Common myeloid progenitor, CD34-positive (primary cell): Measurements from ENCODE around the gene COG5.
"Not testable (repeated sequence)": the region's sequence is repeated elsewhere in the genome, so short reads cannot be mapped to it uniquely, and the experiment has no call there.

ENCODE experiments used
- CTCF ChIA-PET: fragments of 350-600 bp; sonication (Branson Sonifier 250); formaldehyde crosslinking; loops from one replicate; lab custom pipeline; 2021; ENCODE audit warnings: antibody characterized with exemption; lab: Charles Lee
- POLR2A ChIA-PET: fragments of 350-600 bp; sonication (Branson Sonifier 250); formaldehyde crosslinking; loops from one replicate; lab custom pipeline; 2021; ENCODE audit warnings: antibody characterized with exemption; lab: Charles Lee
- DNase-seq, 3 donors: peaks; one replicate each; pipeline versions ENCODE4 v3.0.0 to v3.0.0-alpha.2; 2013
- H3K27ac ChIP-seq, 2 experiments: 1 replicate in 1 of 2; 2 replicates in 1 of 2; pipeline ENCODE4 v1.7.0; 2013; ENCODE audit warnings: inconsistent platforms in 2 of 2, low read length in 2 of 2, mild to moderate bottlenecking in 2 of 2, low read depth in 1 of 2, moderate library complexity in 1 of 2; ENCODE audit not compliant: severe bottlenecking in 2 of 2, insufficient read depth in 1 of 2, poor library complexity in 1 of 2
- H3K27me3 ChIP-seq, 5 experiments: replicated peaks in 2 of 5; 1 replicate in 3 of 5; 2 replicates in 2 of 5; pipeline versions ENCODE4 v1.6.1 to v1.7.0; 2013; ENCODE audit warnings: low read length in 4 of 5, mild to moderate bottlenecking in 2 of 5, moderate library complexity in 2 of 5, inconsistent platforms in 1 of 5; ENCODE audit not compliant: insufficient read depth in 5 of 5, control insufficient read depth in 4 of 5
- H3K36me3 ChIP-seq, 4 experiments: 1 replicate in 2 of 4; 2 replicates in 2 of 4; pipeline versions ENCODE4 v1.6.1 to v1.7.0; 2013; ENCODE audit warnings: low read length in 3 of 4, control low read depth in 1 of 4, mild to moderate bottlenecking in 1 of 4; ENCODE audit not compliant: control insufficient read depth in 4 of 4, insufficient read depth in 4 of 4
- H3K4me1 ChIP-seq, 4 experiments: 1 replicate in 3 of 4; 2 replicates in 1 of 4; pipeline versions ENCODE4 v1.6.1 to v1.7.1; 2013; ENCODE audit warnings: low read length in 3 of 4, mild to moderate bottlenecking in 3 of 4, control low read depth in 1 of 4, inconsistent platforms in 1 of 4, moderate library complexity in 1 of 4; ENCODE audit not compliant: control insufficient read depth in 4 of 4, insufficient read depth in 4 of 4; ENCODE audit errors: control extremely low read depth in 1 of 4
- H3K4me3 ChIP-seq, 7 experiments: 1 replicate in 4 of 7; 2 replicates in 3 of 7; pipeline versions ENCODE4 v1.5.1 to v1.7.0; 2013; ENCODE audit warnings: mild to moderate bottlenecking in 7 of 7, low read length in 6 of 7, moderate library complexity in 6 of 7, inconsistent platforms in 2 of 7, low read depth in 2 of 7, control low read depth in 1 of 7; ENCODE audit not compliant: insufficient read depth in 4 of 7, control insufficient read depth in 1 of 7; ENCODE audit errors: extremely low read depth in 1 of 7
- H3K9me3 ChIP-seq, 5 experiments: 1 replicate in 4 of 5; 2 replicates in 1 of 5; pipeline versions ENCODE4 v1.6.1 to v1.7.1; 2013; ENCODE audit warnings: low read length in 4 of 5, mild to moderate bottlenecking in 2 of 5, inconsistent platforms in 1 of 5, low read depth in 1 of 5, moderate library complexity in 1 of 5; ENCODE audit not compliant: control insufficient read depth in 4 of 5, insufficient read depth in 2 of 5; ENCODE audit errors: control extremely low read depth in 1 of 5
- WGBS: methylation state at CpG from one replicate; pipeline ENCODE4 v1.1.5; 2013; ENCODE audit not compliant: insufficient coverage; 5-methylcytosine and 5-hydroxymethylcytosine counted together

COG5 gene

DNA sequence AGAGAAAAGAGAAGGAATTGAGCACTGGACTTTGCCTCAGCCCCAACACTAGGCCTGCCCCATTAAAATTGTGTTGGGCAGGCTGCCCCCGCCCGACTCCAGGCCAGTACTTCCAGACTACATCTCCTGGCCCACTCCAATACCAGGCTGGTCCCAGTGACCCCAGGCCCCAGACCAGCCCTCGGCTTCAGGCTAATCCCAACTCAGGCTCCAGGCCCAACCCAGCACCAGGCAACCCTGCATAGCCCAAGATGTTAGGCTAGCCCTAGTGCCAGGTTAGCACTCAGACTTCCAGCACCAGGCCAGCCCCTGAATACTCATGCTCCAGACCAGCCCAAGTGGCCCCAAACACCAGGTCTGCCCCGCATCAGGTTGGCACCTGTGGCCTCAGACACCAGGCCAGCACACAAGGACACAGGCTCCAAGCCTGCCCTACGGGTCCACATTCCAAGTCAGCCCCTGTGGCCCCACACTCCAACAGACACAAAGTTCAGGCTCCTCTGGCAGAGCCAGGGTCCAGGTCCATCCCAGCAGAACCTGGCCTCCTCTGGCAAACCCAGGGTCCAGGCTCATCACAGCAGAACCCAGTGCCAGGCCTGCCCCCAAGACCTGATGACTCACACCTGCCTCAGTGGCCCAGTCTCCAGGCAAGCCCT lies 20.3 kb downstream of the COG5 start:
- peaks cover 0 to 22% (median 11%) of the 10 kb centered on the region in 5 experiments for H3K9me3 ChIP-seq
- ChIA-PET POLR2A (no interaction called here), CTCF (no interaction called here)
- H3K4me1 ChIP-seq = no peaks in the 10 kb centered on the region
- peak overlapping the region in 1 of 2 experiments; percentile 14 for H3K27ac ChIP-seq
- no peaks in the 10 kb centered on the region for H3K27me3 ChIP-seq
- H3K36me3 ChIP-seq = peaks cover 29 to 48% (median 32%) of the 10 kb centered on the region in 4 experiments
- no peak for DNase-seq
- H3K4me3 ChIP-seq = no peak overlapping the region
- 86% methylated on average over 5 of the region's 5 CpGs for WGBS

DNA sequence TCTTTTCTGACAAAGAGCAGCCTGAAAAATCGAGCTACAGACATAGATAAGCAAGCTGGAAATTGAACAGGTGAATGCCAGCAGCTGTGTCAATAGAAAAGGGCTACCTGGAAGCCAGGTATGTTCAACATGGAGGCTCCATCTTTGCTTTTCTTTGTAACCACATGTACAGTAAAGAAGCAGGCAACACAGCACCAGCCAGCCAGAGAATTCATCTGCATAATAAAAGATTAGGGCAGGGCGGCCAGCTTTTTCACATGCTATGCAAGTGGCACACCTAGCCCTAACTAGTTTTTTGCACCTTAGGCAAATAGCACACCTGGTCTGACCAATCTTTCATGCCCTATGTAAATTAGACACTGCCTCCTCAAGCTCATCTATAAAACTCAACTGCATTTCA lies 25.7 kb downstream of the COG5 start:
- Histone ChIP-seq H3K36me3 (peaks cover 5 to 15% (median 12%) of the 10 kb centered on the region in 4 experiments), H3K4me1 (no peaks in the 10 kb centered on the region), H3K27ac (no peak overlapping the region), H3K4me3 (no peak overlapping the region), H3K27me3 (no peaks in the 10 kb centered on the region), H3K9me3 (peaks cover 0 to 4% (median 2%) of the 10 kb centered on the region in 5 experiments)
- no peak for DNase-seq
- POLR2A ChIA-PET = no interaction called here
- CTCF ChIA-PET = interaction anchor here (1.1 kb wide), 1 partner anchor 9 kb away, joined by 3 read pairs; no protein-coding TSS in a partner anchor
- WGBS = 80% methylated on average over 1 of the region's 2 CpGs

DNA sequence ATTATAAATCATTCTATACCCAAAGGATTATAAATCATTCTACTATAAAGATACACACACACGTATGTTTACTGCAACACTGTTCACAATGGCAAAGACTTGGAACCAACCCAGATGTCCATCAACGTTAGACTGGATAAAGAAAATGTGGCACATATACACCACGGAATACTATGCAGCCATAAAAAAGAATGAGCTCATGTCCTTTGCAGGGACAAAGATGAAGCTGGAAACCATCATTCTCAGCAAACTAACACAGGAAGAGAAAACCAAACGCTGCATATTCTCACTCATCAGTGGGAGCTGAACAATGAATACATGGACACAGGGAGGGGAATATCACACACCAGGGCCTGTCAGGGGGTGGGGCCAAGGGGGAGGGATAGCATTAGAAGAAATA lies 26.5 kb downstream of the COG5 start:
- H3K36me3 ChIP-seq = peaks cover 4 to 15% (median 8%) of the 10 kb centered on the region in 4 experiments
- H3K4me1 ChIP-seq, POLR2A ChIA-PET, H3K4me3 ChIP-seq, H3K9me3 ChIP-seq, H3K27ac ChIP-seq, CTCF ChIA-PET, H3K27me3 ChIP-seq, DNase-seq: not testable (repeated sequence)
- whole genome bisulfite sequencing = 100% methylated on average over 3 of the region's 4 CpGs

DNA sequence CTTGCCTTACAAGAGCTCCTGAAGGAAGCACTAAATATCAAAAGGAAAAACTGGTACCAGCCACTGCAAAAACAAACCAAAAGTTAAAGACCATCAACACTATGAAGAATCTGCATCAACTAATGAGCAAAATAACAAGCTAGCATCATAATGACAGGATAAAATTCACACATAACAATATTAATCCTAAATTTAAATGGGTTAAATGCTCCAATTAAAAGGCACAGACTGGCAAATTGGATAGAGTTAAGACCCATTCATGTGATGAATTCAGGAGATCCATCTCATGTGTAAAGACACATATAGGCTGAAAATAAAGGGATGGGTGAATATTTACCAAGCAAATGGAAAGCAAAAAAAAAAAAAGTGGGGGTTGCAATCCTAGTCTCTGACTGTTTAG lies 29.6 kb downstream of the COG5 start:
- ChIA-PET CTCF (no interaction called here), POLR2A (interaction anchor here (0.6 kb wide), 1 partner anchor 426 kb away, joined by 3 read pairs; no protein-coding TSS in a partner anchor)
- no peak for DNase-seq
- H3K4me1 ChIP-seq = peaks cover 0 to 3% (median 0%) of the 10 kb centered on the region in 4 experiments
- no peaks in the 10 kb centered on the region for H3K27me3 ChIP-seq
- no peak overlapping the region for H3K4me3 ChIP-seq
- H3K27ac ChIP-seq = no peak overlapping the region
- peaks cover 4 to 15% (median 7%) of the 10 kb centered on the region in 4 experiments for H3K36me3 ChIP-seq
- peaks cover 0 to 4% (median 2%) of the 10 kb centered on the region in 5 experiments for H3K9me3 ChIP-seq

DNA sequence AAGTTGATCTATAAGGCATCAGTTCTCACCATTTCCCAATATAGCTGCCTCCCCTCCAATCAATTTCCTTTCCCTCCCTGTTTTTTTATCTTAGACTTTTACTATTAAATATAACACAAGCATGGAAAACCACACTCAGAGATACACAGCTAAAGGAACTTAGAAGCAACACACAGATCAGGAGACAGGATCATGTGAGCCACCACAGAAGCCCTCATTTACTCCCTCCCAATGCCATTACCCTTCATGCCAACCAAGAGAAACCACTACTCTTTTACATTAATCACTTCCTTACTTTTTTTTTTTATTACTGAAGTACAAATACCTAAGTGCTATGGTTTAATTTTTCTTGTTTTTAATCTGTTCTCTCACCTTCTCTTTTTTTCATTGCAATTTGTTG lies 33.0 kb downstream of the COG5 start:
- DNase-seq = peak; percentile 5 to 78 (median 63)
- H3K27ac ChIP-seq = no peak overlapping the region
- H3K36me3 ChIP-seq = peaks cover 6 to 7% (median 6%) of the 10 kb centered on the region in 4 experiments
- CTCF ChIA-PET = no interaction called here
- H3K27me3 ChIP-seq = no peaks in the 10 kb centered on the region
- H3K9me3 ChIP-seq = peaks cover 0 to 4% (median 2%) of the 10 kb centered on the region in 5 experiments
- peaks cover 0 to 3% (median 0%) of the 10 kb centered on the region in 4 experiments for H3K4me1 ChIP-seq
- no peak overlapping the region for H3K4me3 ChIP-seq
- POLR2A ChIA-PET = no interaction called here

DNA sequence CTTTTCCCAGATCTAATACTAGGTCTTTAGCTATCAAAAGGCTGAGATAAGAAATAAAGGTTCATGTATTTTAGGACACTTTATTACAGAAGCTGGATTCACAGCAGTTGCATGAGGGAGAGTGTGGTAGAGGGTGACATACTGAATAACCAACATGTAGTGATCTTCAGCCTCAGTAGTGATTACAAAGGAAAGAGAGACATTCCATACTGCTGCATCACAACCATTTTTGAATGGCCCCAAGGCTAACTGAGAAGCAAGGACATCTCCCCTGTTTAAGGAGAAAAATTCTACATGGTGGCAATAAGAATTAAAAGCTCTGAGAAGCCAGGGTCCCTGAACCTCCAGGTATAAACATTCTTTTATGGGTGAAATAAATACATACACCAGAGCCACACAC lies 35.3 kb downstream of the COG5 start:
- ChIA-PET CTCF (no interaction called here), POLR2A (no interaction called here)
- Histone ChIP-seq H3K27me3 (no peaks in the 10 kb centered on the region), H3K9me3 (no peaks in the 10 kb centered on the region), H3K27ac (no peak overlapping the region), H3K4me3 (no peak overlapping the region), H3K4me1 (peaks cover 0 to 3% (median 0%) of the 10 kb centered on the region in 4 experiments), H3K36me3 (peaks cover 4 to 10% (median 9%) of the 10 kb centered on the region in 4 experiments)
- DNase-seq = no peak

DNA sequence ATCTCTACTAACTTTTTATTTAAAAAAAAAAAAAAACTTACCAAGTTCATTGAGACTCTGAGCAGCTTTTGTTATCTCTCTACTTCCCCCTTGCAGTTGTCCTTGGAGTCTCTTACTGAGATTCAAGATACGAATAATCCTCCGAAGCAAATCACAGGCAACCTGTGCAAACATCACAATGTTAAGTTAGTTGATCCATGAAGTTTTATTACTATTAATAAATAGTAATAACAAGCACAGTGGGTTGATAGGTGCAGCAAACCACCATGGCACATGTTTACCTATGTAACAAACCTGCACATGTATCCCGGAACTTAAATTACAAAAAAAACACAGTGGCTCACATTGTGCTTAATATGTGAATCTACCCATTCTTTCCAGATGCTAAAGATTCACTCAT lies 36.5 kb downstream of the COG5 start:
- POLR2A ChIA-PET = no interaction called here
- no peak for DNase-seq
- CTCF ChIA-PET = no interaction called here
- Histone ChIP-seq H3K4me3 (no peak overlapping the region), H3K36me3 (peaks cover 5 to 12% (median 9%) of the 10 kb centered on the region in 4 experiments), H3K27ac (no peak overlapping the region), H3K9me3 (no peaks in the 10 kb centered on the region), H3K27me3 (no peaks in the 10 kb centered on the region), H3K4me1 (peaks cover 0 to 3% (median 0%) of the 10 kb centered on the region in 4 experiments)
- WGBS = 91% methylated on average over 1 of the region's 3 CpGs
